GM21737 (cell line): ENCODE measurements around the gene DAB2IP.

Experiments
- ATAC-seq: cut with Tn5 transposase; IDR thresholded peaks from one replicate; pipeline ENCODE4 v1.9.1; 2021; ENCODE audit warnings: mild to moderate bottlenecking, moderate library complexity; ENCODE audit not compliant: unreplicated experiment

Gene DAB2IP

DNA sequence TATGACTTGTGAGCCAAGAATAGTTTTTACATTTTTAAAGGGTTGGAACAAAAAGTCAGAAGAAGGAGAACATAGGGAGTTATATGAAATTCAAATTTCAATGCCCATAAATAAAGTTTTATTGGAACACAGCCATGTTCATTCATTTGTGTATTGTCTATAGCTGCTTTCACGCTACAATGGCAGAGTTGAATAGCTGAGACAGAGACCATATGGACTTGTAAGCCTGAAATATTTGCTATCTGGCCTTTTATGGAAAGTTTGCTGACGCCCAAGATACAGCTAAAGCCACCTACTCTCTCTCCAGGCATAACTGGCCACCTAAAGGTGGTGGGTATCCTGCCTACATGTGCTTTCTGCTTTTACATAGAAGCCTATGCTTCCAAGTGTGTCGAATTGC is 10.9 kb downstream of the DAB2IP start:
- ATAC-seq, result no peak

DNA sequence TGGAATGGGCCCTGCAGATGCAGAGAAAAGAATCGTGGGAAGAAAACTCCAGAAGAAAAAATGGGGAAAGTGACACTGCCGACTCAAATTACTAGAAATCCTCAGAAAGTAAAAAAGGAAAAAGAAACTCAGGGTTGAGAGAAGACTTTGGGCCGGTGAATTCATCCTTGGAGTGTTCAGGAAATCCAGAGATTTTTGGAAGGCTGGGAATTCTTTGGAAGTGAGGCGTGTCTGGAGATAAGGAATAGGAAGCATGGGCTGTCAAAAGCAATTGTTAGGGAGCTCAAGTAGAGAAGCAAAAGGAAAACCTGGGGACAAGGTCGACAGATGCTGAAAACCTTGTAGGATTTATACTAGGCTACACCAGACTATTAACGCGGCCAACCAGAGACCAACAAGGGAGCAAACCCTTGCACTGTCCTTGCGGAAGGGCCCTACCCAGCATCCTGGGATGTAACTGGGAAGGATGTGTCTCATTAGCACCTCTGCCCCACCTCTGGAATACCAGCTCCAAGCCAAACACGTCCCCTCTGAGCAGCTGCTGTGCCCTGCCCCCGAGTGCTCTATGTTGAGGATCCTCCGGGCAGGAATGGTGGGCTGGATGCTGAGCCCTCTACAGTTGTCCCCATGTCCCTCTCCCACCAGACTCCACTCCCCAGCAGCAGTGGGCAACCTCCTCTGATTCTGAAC is 11.6 kb downstream of the DAB2IP start:
- no peak for ATAC-seq

DNA sequence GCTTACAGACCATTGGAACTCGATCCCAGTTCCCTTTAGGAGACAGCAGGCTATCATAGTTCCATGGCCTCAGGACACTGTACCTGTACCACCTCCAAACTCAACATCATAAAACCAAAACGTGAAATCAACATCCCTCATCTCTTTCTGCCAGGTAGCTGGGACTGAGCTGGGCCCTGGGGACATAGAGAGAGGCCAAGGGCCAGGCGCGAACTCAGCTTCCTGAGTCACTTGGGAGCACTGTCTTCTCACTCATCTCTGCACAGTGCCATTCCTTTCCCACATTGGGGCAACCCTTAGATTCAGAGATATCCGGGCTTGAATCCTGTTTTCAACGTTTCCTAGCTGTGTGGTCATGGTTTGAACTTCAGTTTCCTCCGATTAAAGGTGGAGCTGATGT is 12.2 kb downstream of the DAB2IP start:
- ATAC-seq, result no peak

DNA sequence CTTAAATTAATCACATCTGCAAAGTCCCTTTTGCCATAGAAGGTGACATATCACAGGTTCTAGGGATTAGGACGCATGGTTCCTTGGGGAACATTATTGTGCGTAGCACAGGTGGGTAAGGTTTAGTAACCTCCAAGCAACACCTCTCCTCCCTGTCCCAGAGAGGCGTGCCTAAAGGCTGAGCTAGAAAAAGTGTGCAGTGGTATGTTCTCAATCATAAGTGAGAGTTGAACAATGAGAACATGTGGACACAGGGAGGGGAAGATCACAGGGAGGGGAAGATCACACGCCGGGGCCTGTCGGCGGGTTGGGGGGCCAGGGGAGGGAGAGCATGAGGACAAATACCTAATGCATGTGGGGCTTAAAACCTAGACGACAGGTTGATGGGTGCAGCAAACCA is 14.9 kb downstream of the DAB2IP start:
- no peak for ATAC-seq

DNA sequence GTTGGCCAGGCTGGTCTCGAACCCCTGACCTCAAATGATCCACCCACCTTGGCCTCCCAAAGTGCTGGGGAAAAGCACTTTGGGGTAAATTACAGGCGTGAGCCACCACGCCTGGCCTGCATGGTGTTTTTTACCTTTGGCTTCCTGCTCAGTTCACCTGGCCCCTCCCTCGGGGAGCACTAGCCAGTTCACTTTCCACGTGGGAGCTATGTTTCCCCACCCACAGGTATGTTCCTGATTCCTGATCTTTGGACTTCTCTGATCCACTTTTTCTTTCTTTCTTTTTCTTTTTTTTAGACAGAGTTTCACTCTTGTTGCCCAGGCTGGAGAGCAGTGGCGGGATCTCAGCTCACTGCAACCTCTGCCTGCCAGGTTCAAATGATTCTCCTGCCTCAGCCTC is 15.8 kb downstream of the DAB2IP start:
- no peak for ATAC-seq

DNA sequence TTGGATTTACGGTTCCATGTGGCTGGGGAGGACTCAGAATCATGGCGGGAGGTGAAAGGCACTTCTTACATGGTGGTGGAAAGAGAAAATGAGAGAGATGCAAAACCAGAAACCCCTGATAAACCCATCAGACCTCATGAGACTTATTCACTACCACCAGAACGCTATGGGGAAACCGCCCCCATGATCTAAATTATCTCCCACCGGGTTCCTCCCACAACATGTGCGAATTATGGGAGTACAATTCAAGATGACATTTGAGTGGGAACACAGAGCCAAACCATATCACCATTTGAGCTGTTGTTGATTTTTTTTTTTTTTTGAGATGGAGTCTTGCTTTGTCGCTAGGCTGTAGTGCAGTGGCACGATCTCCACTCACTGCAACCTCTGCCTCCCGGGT is 16.5 kb downstream of the DAB2IP start:
- ATAC-seq, result no peak

DNA sequence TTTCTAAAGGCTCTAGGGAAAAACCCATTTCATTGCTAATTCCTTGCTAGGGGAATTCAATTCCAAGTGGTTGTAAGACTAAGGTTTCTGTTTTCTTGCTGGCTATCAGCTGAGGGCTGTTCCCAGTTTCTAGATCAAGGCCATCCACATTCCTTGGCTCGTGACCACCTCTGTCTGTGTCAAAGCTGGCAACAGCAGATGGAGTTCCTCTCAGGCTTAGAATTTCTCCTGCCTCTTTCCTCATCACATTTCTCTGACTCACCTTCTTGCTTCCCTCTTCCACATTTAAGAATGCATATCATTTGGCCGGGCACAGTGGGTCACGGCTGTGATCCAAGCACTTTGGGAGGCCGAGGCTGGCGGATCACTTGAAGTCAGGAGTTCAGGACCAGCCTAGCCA is 19.0 kb downstream of the DAB2IP start:
- no peak for ATAC-seq

DNA sequence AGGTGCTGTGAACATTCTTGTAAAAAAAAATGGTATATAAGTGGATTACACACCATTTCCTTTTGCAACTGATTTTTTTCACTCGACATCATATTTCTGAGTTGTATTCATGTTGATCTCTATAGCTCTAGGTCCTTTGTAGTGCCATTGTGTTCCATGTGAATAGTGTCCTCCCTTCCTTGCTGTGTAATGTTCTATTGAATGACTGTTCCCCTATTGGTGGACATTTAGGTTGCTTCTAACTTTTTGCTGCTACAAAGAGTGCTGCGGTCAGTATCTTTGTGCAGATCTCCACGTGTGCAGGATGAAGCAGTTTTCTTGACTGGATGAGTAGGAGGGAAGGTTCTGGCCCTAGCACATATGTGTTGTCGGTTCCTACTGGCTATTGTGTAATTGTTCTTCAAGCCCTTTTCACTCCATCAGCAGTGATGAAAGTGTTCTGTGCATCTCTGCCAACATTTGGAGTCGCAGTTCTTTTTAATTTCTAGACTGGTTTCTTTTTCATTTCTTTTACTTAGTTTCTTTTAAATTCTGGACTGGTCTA is 20.2 kb downstream of the DAB2IP start:
- no peak for ATAC-seq

DNA sequence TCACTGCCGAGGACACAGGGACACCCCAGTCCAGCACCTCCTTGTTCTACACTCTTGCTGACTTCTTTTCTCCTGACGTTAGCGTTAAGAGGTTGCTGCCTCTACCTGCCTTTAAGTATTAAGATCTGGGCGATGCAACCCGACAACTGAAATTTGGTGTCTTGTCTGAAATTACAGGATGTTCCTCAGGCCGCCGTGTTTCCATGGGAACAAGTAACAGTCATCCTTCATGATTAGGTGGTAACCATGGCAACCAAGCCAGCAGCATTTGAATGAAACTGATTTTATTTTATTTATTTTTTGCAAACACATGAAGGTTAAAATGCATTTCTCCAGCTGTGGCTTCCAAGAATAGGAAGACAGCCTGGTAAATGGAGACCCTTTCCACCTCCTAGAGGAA is 20.8 kb downstream of the DAB2IP start:
- no peak for ATAC-seq

DNA sequence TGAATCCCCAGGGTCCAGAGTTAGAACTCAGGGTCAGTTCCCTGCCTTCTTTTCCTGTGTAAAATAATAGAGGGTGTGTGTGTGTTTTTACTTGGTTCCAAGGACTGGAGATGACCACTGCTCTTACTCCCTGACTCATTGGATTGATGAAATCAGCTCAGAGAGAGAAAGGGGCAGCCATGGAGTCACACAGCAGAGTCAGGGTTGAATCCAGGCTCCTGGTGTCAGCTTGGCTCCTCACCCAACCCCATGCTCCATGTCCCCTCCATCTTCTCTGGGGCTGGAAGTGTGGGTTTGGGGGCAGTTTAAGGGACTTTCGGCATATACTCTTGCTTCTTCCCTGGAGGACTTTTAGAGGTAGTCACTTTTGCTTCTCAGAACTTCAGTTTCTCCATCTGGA is 21.6 kb downstream of the DAB2IP start:
- ATAC-seq, result no peak

DNA sequence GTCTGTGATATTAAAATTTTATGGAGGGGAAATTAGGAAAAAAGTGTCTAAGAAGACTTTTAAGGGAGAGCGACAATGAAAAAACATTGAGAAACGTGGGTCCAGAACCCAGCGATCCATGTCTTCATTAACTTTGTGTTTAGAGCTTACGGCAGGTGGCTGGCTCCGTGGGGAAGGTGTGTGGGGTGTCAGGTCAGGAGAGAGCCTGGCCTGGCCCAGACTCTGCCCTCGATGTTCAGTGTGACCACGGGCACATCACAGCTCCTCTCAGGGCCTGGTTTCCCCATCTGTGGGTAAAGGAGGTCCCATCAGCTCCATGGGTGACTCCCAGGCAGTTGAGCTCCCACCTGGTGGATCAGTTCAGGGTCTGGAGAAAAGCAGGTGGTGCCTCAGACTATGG is 22.1 kb downstream of the DAB2IP start:
- no peak for ATAC-seq

DNA sequence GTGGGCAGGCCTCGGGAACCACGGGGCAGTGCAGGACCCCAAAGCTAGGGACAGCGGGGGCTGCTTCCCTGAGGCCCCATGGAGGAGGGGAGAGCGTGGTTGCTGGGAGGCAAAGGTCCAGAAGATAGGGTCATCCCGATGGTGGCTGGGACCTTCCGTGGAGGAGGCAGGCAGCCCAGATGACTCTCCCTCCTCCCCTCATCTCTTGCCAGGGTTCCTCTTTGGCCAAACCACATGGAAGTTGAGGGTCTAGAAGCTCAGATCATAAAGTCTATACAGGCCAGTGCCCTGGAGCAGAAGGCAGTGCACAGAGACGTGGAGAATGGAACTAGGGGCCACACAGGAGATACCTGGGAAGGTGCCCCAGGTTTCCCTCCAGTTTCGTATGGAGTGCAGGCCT is 22.6 kb downstream of the DAB2IP start:
- no peak for ATAC-seq

DNA sequence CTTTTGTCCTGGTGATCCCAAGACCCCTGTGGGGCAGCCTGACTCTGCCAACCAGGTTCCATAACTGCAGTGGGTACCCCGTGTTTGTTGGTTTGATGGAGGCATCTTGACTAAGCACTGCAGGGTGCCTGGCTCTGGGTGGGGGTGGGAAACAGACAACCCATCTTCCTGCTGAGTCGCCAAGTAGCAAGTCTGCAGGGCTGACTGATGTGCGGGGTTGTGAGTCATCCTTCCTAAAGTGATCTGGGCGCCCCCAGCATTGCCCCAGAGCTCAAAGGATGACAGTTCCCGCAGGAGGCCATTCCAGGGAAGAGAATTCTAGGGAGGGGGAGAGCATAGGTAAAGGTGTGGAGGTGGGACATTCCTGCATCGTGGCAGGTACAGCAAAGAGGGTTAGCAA is 23.5 kb downstream of the DAB2IP start:
- no peak for ATAC-seq

DNA sequence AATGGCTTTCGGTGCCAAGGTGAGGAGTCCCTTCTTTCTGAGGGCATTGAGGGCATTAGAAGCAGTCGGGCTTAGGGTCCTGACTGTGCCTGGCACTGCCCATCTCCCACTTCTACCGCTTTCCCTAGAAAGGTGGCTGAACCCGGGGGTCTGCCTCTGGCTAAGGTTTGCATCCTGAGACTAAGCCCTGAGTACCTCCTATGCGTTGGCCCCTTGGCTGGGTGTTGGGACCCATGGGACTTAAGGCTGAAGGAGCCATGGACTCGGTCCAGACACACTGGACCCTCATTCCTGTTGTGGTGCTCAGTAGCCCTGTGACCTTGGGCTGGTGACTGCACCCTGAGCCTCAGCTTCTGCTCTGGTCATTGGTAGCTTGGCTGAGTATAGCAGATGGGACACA is 23.9 kb downstream of the DAB2IP start:
- ATAC-seq, result no peak

DNA sequence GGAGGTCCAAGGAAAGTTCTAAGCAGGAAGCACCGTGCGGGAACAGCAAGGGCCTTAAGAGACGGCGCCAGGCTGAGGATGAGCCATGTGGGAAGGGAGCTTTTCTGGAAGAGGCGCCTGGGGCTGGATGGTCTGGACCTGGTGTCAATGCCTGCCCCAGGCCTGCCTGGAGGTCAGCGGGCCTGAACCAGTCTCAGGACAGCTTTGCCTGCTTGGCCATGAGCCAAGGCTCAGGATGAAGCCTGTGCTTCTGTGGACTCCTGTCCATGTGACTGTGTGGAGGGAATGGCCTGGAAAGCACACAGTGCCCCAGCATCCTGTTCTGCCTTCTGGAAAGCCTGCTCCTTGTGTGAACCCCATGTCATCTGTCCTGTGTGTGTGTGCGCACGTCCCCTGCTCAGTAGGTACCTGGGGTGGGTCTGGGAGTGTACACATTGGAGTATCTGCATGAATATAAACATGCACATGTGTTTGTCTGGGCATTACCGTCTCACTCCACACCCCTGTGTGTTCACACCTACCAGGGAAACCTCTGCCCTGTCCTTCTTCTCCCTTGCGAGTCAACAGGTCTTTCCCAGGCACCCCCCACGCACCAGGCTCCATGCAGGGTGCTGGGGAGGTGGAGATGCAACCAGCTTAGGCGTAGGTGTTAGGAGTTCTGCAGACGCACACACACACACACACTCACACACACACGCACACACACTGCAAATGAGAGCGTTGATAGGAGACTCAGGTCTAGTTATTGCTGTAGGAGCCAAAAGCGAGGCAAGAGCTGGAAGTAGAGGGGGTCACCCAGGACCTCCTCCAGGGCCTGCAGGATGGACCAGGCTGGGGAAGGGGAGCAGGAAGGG is 24.8 kb downstream of the DAB2IP start:
- no peak for ATAC-seq

DNA sequence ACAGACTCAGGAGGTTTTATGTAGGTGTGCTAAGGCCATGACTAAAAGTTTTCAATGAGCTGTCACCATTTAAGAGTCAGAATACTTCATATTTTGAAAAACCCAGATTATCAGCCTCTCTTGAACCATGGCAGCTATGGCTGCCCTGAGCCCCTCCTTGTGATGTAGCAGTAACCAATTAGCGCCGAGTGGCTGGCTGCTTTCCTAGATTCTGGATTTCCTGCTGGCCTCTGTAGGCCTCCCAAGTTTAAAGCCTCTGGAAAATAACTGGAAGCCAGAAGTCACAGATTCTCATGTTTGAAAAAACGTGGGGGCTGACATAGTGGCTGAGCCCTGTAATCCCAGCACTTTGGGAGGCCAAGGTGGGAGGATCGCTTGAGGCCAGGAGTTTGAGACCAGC is 25.5 kb downstream of the DAB2IP start:
- no peak for ATAC-seq

DNA sequence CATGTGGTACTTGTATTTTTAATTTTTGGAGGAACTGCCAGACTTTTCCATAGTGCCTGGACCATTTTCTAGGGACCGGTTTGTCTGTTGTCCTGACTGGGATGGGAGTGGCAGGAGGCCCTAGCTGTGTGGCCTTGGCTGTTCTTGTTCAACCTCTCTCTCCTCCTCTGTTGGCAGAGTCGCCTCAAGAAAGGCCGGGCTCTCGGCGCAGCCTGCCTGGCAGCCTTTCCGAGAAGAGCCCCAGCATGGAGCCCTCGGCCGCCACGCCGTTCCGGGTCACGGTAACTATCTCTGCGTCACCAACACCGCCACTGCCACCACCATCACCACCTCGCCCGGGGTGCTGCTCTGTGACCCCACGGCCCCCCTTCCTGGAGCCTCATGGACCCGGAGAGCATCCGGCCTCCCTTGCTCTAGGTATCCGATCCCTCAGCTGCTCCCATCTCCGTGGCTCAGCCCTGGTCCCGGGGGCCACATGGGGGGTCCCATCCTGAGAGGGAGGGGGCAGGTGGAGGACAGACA is 27.1 kb downstream of the DAB2IP start:
- ATAC-seq, result no peak

DNA sequence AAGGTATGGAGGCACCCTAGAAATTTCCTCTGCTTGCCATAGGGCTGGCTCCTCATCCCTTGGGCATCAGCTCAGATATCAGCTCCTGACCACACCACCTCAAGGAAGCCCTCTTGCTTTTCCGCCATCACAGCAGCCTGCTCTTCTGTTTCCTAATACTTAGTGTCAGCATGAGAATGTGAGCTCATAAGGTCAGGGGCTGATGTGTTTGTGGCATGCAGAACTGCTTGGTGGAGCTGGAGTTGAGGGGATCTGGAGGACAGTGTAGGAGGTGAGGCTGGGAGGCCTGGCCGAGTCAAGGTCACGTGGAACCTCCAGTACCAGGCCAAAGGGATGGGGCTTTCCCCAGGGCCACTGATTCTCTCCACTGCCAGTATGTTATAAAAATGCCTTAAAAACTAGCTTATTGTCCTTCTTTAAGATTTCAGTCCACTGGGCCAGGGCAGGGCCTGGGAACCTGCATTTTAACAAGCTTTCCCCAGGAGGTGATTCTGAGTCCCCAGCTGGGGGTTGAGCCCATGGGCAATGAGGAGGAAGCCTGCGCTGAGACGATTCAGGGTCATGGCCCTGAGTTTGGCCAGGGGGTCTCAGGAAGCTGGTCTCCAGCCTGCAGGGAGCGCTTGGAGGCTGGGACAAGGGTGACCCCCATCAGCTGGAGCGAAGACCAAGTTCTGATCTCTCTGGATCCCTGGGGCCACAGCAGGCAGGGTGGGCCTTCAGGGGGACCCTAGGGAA is 28.6 kb downstream of the DAB2IP start:
- ATAC-seq, result no peak

DNA sequence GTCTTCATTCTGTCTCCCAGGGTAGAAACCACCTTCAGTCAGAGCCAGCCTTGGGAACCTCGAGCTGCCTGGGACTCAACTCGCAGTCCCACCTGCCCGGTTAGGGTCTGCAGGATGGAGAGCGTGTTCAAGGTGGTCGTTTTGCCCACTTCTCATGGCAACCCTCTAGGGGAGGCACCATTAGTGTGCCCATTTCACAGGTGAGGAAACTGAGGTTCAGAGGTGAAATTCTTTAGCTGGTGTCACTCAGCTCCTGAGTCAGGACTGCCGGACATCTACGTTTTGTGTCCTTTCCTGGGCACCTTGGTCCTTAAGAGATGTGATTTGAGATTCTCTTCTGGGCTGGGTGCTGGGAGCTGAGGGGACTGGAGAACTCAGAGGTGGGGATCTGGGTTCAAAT is 30.0 kb downstream of the DAB2IP start:
- no peak for ATAC-seq

DNA sequence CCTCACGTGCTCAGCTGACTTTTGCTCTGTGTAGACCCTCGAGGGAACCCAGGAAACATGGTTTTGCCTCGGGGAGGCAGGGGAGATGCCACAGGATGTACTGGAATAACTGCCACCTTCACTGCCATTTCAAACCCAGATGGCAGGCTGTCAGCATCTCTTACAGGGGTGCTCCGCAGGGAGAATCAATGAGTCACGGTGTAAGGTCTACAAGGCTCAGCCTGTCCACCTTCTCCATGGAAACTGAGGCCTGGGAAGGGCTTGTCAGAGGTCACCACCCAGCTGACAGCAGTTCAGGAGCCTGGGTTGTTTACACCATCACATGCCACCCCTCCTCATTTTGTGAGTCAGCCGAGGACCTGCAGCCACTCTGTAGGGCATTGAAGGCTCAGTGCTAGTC is 30.8 kb downstream of the DAB2IP start:
- ATAC-seq, result no peak

DNA sequence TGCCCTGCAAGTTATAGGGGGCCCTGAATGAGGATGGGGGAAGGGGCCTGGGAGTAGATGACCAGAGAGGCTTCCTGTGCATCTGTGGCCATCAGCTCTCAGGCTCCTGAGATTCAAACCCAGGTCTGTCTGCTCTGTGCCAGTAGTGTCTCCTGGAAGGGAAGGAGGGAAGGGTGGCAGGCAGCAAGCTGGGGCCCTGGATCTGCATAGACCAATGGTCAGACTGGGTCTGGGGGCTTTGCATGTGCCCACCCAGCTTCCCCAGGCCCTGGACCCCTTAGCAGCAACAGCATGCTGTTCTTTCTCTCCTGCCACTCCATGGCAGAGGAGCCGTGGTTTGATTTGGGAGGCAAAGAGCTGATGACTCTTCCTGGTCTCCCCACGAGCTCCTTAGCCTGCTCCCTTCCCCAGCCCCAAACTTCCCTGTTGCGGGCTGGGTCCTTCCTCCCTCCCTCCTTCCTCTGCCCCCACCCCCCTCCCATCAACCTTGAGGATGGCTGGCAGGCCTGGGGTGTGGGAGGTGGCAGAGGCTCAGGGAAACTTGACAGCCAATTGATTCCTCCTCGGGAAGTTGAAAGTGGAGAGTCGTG is 31.6 kb downstream of the DAB2IP start:
- no peak for ATAC-seq
